Esophagus squamous epithelium (tissue), 4 donors: Measurements from ENCODE around the gene MAP3K19.

ENCODE experiments used
- POLR2A ChIP-seq, 4 donors: fragments of 450-650 bp; IDR thresholded peaks; one replicate each; pipeline ENCODE4 v1.6.1; 2017; ENCODE audit warnings: antibody characterized with exemption in 4 of 4, mild to moderate bottlenecking in 4 of 4, moderate library complexity in 3 of 4
- TF ChIP-seq, protein P1 (sequence below), 6 experiments: fragments of 450-650 bp in 4 of 6; fragments of 200-600 bp in 2 of 6; sonication (generic) in 2 of 6; IDR thresholded peaks; one replicate each; pipeline ENCODE4 v1.5.1; 2016 to 2019; ENCODE audit warnings: antibody characterized with exemption in 6 of 6, mild to moderate bottlenecking in 4 of 6, moderate library complexity in 4 of 6

- TF ChIP-seq, protein P1, sequence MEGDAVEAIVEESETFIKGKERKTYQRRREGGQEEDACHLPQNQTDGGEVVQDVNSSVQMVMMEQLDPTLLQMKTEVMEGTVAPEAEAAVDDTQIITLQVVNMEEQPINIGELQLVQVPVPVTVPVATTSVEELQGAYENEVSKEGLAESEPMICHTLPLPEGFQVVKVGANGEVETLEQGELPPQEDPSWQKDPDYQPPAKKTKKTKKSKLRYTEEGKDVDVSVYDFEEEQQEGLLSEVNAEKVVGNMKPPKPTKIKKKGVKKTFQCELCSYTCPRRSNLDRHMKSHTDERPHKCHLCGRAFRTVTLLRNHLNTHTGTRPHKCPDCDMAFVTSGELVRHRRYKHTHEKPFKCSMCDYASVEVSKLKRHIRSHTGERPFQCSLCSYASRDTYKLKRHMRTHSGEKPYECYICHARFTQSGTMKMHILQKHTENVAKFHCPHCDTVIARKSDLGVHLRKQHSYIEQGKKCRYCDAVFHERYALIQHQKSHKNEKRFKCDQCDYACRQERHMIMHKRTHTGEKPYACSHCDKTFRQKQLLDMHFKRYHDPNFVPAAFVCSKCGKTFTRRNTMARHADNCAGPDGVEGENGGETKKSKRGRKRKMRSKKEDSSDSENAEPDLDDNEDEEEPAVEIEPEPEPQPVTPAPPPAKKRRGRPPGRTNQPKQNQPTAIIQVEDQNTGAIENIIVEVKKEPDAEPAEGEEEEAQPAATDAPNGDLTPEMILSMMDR (IDR thresholded peaks at IDR 0.05) = no peak
- no peak for TF ChIP-seq POLR2A (IDR thresholded peaks at IDR 0.05)
Measured at GRCh38 chr2:134980639-134981038, 66.6 kb downstream of the MAP3K19 start.
